ENCODE results near the gene ZBTB7C.

Gene ZBTB7C

DNA sequence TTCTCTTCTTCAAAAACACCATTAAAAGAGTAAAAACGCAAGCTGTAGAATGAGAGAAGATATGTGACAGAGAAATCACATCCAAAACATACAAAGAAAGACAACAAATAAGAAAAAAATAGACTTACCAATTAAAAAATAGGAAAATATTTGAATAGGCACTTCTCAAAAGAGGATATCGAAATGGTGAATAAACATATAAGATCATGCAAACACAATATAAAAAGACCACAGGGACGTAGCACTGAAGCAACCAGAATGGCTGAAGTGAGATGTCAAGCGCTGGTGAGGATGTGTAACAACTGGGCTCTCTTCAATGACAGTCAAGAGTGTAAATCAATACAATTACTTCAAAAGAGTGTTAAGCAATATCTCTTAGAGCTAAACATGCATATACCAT lies 202.3 kb downstream of the ZBTB7C start:
- no peak for ATAC-seq

GRCh38 chr18:48203961-48204666 lies 205.1 kb downstream of the ZBTB7C start:
- no peak for ATAC-seq

GRCh38 chr18:48203288-48203945 lies 205.8 kb downstream of the ZBTB7C start:
- ATAC-seq: no peak

DNA sequence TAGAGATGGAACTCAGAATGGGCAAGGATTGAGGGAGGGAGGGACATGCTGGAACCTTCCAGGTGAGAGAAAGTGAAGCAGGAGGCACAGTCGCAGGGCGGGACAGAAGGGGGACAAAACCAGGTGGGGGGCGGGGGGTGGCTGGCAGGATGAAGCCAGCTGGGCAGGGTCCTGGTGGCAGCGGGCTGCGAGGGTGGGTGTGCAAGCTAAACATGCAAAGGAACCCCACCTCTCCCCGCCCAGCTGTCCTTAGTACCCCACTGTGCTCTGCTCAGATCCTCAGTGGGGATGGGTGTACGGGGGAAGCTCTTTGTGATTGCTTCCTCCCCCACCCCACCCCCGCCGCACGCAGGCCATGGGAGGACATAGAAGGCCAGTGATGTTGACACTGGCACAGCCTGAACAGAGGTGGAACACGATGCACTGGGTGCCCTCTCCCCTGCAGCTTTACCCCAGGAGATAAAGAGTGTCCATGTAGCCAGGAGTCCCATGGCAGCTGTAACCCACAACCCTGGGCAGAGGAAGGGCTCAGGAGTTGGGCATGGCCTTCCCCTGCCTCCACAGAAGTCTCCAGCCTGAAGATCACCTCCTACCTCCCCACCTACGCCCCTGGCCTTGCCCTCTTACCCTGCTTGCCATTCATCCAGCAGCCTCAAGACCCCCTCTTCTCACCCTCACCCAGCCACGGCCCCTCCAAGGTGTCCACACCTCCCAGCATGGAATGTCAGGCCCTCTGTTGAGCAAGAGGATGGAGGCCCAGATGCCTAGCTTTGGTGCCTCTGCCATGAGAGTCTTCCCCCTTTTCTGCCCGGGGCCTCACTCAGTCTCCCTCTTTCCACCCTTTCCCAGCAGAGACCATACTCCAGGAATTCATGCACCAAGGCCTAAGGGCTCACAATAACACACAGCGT lies 206.6 kb downstream of the ZBTB7C start:
- ATAC-seq: no peak

GRCh38 chr18:48202006-48202348 lies 207.2 kb downstream of the ZBTB7C start:
- ATAC-seq: no peak

GRCh38 chr18:48201337-48202005 lies 207.7 kb downstream of the ZBTB7C start:
- ATAC-seq: no peak

- ATAC-seq: no peak
Observed at GRCh38 chr18:48200631-48201336, 208.4 kb downstream of the ZBTB7C start.

DNA sequence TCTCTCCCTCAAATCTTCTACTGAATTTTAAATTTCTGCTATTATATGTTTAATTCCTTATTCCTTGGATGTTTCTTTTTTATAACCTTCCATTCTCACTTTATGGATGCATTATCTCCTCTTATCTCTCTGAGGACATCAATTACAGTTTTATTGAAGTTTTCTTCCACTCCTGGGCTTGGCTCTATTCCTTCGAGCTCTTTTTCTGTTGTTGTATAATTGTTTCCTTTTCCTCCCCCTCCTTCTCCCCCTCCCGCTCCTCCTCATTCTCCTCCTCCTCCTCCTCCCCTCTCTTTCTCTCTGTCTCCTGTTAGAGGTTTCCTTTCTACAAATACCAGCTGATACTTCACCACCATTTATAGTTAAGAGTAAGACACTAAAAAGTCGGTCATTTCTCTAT lies 209.8 kb downstream of the ZBTB7C start:
- no peak for ATAC-seq

DNA sequence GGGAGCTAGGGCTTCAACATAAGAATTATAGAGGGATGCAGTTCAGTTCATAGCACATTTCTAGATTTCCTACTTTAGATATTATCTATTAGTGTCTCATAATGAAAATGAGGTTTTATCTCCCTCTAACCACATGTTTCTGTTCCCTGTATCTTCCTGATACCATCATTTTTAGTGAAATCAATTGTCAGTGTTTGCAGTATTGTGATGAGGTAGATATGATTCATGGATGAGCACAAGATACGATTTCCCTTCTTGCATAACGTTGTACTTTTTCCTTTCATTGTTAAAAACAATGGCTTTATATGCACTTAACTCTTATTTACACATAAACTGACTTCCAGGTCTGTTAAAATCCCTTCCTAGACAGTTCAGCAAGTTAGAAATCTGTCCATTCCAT lies 211.4 kb downstream of the ZBTB7C start:
- no peak for ATAC-seq

GRCh38 chr18:48195787-48196186 lies 213.4 kb downstream of the ZBTB7C start:
- no peak for ATAC-seq

DNA sequence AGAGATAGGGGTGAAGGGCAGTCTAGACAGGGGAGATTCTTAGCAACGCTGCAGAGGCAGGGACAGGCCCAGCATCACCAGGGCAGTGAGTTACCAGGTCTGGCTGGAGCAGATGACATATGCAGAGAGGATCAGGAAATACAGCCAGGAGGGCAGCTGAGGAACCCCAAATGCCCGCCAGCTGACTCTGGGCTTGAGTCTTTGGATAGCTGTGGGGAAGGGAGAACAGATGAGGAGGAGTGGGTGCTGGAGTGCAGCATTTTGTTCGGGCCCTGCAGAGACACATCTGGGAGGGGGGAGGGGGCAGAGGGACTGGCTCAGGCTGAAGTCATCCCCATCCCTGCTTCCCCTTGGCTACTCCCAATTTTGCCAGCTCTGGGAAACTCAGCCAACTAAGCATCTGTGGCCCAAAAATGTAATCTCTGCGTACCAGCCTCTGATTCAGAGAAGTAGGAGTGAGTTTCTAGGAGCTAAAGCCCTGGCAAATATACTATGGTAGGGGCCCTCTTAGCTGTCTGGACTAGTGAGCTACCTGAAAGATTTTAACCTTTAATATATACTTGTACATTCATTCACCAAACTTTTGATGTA lies 214.5 kb downstream of the ZBTB7C start:
- ATAC-seq: no peak

DNA sequence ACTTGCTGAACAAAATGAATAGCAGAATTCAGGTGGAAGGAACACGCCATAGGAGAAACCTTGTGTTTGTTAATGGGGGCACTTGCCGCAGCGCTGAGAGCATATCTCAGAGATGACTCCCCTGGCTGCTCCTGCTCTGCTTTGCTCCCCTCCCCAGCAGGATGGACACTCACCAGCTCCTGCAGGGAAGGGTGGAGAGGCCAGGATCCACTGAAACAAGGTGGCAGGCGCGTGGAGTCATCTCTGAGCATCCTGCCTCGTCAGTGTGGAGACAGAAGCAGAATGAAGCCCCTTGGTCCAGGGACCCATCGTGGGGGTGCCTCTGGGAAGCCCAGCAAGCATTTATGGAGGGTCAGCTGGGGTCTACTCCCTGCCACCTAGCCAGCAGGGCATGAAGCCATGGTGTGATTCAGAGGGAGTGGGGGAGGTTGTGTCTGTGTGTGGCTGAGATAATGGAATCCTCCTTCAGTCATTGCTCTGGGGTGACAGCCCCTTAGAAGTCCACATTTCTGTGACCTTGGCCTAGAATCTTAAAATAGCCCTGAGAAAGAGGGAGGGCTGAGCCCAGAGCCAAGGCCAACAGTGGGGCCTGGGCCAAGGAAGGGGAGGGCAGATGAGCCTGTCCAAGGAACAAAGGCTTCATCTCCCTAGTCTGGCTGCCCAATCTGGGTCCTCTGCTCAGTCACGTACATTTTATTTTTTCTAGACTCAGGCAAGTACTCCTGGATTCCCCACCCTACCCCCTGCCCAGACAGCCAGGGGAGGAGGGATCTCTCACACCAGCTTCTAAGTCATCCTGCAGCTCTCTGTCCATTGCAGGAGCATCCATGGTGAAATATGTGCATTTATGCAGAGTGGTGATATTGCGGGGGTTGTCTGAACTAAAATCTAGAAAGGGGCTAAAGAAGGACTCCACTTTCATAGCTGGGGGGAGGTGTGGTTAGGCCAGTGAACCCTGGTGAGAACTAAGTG lies 215.4 kb downstream of the ZBTB7C start:
- no peak for ATAC-seq

- ATAC-seq: no peak
Observed at GRCh38 chr18:48192542-48192941, 216.6 kb downstream of the ZBTB7C start.

DNA sequence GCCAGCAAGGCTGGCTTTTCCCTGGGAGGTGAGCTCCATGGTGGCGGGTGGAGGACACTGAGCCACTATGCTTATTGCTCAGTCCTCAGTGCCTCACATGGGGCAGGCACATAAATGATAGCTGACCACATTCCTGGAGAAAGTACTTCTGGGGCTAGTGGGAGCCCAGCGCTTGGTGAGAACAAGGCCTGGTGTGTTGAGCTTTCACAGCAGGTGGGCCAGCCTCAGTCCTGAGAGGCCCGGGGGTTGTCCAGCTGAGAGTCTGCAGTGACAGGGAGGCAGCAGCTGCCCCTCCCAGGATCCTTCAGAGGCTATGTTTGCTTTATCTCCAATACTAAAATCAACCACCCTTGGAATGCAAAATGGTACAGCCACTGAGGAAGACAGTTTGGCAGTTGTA lies 217.7 kb downstream of the ZBTB7C start:
- ATAC-seq: no peak

DNA sequence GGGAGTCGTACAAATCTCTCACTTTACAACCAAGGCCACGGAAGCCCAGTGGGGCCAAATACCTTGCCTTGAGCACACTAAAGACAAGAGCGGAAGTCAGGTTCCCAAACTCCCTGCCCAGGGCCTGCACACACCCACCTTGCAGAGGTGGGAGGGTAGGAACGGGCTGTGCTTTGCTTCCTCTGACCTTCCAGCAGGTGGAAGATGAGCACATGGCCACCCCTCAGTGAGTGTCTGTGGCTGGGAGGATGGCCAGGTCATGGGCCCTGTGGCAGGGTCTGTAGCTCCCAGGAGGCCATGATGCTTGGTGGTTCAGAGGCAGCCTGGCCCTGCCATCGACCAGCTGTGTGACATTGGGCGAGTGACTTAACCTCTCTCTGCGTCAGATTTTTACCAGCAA lies 218.2 kb downstream of the ZBTB7C start:
- ATAC-seq: no peak

DNA sequence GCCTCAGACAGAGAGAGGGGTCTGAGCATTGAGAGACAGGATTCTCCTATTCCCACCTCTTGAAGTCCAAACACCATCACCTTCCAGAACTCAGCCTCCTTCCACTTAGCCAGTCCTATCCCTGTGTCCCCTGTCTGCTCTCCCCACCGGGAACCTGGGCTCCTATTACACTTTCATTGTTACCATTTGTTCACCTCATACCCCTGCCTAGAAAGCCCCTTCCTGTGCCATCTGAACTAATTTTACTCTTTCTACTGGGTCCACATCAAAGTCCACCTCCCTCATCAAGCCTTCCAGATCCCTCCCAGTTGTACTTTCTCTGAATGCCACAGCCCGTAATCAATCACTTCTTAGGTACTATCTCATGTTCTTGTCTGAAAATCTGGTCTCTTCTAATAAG lies 220.6 kb downstream of the ZBTB7C start:
- no peak for ATAC-seq

DNA sequence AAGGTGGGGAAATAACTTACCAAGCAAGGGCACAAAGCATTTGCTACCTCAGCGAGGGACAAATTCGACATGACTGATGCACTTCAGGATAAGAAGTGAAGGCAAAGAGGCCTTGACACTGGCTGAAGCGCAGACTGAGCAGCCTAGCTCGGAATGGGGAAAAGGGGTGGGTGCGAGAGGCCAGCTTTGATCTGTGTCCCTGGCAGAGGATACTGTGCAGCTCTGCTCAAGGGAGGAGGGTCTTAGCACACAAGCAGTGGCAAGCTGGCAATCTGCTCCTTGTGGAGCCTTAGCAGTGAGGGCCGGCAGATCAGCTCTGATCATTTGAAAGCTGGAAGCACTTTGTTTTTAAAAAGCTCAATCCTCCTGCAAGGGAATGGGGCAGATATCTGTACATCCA lies 222.3 kb downstream of the ZBTB7C start:
- no peak for ATAC-seq

GRCh38 chr18:48186131-48186766 lies 222.9 kb downstream of the ZBTB7C start:
- no peak for ATAC-seq

DNA sequence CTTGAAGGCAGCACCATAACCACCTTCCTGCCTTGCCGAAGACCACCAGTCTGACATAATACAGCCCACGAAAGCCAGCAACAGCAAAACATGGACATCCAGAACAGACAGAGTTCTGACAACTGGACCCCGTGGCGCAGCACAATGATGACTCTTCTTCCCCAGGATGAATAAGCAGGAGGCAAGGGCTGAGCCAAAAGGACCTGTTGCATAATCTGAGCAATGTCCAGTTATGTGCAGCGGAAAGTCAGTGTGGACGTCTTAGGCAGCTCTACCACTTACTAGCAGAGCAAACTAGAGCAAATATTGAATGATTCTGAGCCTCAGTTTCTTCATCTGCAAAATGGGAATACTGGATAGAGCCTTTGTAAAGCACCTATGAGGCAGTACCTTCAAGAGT lies 225.1 kb downstream of the ZBTB7C start:
- ATAC-seq: no peak

- no peak for ATAC-seq
Observed at GRCh38 chr18:48183613-48184012, 225.6 kb downstream of the ZBTB7C start.

All from activated CD4-positive, CD25-positive, alpha-beta regulatory T cell treated with anti-CD3 and anti-CD28 coated beads, Interleukin-2, amount 50 U/mL, for 24 hours (primary cell).